Breast epithelium (tissue), 3 donors: Measurements from ENCODE around the gene SLC25A52. TPM values are rescaled to one million over a fixed set of nuclear protein-coding genes. Genes with fewer than 3 reads are reported as not detected.

Experiments
- total RNA-seq, 3 donors: library from RNA; depleted of rRNA; stranded (reverse); fragments of >200 nt; gene quantifications; one replicate each; pipeline ENCODE4 v1.1.0, GENCODE V29; 2016

Gene SLC25A52
- total RNA-seq, 3 donors from 2014 or later: 0.59 TPM; not detected in 2

Other genes with a start within 250 kb of the SLC25A52 start
- not detected for gene TTR, start 169.0 kb downstream of the SLC25A52 start, total RNA-seq
- 1 to 10 TPM; 2.9 to 3.8 (median 3.0) TPM for gene B4GALT6, start 76.3 kb downstream of the SLC25A52 start, total RNA-seq
- 10 to 100 TPM; 39.8 to 75.2 (median 49.8) TPM for gene TRAPPC8, start 182.2 kb upstream of the SLC25A52 start, total RNA-seq